ENCODE measurements around the gene HPSE2.
A peak's percentile ranks its signal among the peaks of the same experiment; 100 is the strongest.

The HPSE2 gene

DNA sequence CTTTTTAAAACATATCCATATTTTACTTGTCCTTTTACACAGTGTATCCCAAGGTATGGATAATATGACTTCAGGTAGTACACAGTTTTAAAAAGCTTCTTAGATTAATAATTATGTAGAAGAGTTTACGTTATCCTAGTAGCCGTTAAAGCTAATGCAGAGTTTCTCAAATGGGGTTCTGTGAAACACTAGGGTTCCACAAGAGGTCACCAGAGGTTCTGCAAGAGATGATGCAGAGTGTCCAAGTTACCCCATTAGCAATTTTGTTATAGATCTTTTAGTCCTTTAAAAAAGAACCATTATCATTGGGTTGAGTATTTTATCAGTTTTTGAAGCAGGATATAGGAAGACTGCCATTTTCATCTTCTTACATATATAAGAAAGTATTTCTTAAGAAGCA, 490.0 kb downstream of the HPSE2 start:
- DNase-seq (ENCODE audit: low read depth), result peak; percentile 1
- TF ChIP-seq CTCF (IDR thresholded peaks at IDR 0.05; ENCODE audit: low read depth, low read length, missing control alignments), result peak; percentile 12
- no peak overlapping the region for H3K4me3 ChIP-seq (ENCODE audit: low read depth, low read length)

DNA sequence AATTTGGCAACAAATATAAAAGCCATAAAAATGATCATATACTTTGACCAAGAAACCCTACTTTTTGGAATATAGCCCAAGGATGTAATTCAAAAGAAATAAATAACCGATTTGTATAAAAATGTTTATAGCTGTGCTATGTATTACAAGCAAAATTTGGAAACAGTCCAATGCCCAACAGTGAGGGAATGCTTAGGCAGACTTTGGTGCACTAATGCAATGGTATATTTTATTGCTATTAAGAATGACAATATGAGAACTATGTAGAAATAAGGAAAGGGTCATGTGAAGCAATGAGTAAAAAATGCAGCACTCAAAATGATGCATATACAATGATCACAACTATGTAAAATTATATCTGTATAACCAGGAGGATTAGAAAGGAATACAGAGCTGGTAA, 515.1 kb downstream of the HPSE2 start:
- DNase-seq (ENCODE audit: low read depth), result no peak
- H3K4me3 ChIP-seq (ENCODE audit: low read depth, low read length), result no peak overlapping the region
- TF ChIP-seq CTCF (IDR thresholded peaks at IDR 0.05; ENCODE audit: low read depth, low read length, missing control alignments), result no peak

GRCh38 chr10:98713586-98713985, 522.1 kb downstream of the HPSE2 start:
- H3K4me3 ChIP-seq (ENCODE audit: low read depth, low read length), result no peak overlapping the region
- DNase-seq (ENCODE audit: low read depth), result no peak
- no peak for TF ChIP-seq CTCF (IDR thresholded peaks at IDR 0.05; ENCODE audit: low read depth, low read length, missing control alignments)

GRCh38 chr10:98696516-98696915, 539.1 kb downstream of the HPSE2 start:
- no peak for TF ChIP-seq CTCF (IDR thresholded peaks at IDR 0.05; ENCODE audit: low read depth, low read length, missing control alignments)
- H3K4me3 ChIP-seq (ENCODE audit: low read depth, low read length), result no peak overlapping the region
- no peak for DNase-seq (ENCODE audit: low read depth)

DNA sequence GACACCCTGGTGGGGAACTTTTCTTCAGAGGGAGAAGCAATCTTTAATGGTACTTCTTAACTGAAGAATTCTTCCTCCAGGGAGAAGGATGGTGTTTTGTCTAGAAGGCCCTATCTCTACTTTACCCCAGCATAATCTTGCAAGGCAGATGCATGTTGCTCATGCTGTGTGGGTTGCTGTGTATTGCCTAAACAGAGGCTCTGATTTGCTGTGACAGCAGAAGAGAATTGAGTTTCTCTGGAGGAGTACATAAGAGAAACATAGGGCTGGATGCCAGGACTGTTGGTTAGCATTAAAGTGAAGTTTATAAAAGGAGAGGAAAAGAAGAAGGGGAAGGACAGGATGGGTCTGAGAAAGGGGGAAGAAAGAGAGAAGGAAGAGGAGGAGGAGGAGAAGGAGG, 540.8 kb downstream of the HPSE2 start:
- TF ChIP-seq CTCF (IDR thresholded peaks at IDR 0.05; ENCODE audit: low read depth, low read length, missing control alignments), result no peak
- H3K4me3 ChIP-seq (ENCODE audit: low read depth, low read length), result no peak overlapping the region
- DNase-seq (ENCODE audit: low read depth), result no peak

- no peak overlapping the region for H3K4me3 ChIP-seq (ENCODE audit: low read depth, low read length)
- DNase-seq (ENCODE audit: low read depth), result no peak
- TF ChIP-seq CTCF (IDR thresholded peaks at IDR 0.05; ENCODE audit: low read depth, low read length, missing control alignments), result no peak
These were observed 541.6 kb downstream of the HPSE2 start for GRCh38 chr10:98694014-98694413.

DNA sequence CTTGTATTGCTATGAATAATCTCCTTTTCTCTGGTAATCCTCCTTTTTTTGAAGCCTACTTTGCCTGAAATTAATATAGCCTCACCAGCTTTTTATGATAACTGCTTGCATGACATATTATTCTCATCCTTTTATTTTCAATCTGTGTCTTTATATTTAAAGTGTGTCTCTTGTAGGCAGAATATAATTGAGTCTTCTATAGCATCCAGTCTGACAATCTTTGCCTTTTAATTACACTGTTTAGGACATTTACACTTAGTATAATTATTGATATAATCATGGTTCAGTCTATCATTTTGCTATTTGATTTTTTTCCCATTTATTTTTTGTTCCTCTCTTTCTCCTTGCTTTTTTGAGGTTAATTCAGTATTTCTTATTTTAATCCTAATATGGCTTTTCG, 548.0 kb downstream of the HPSE2 start:
- no peak overlapping the region for H3K4me3 ChIP-seq (ENCODE audit: low read depth, low read length)
- DNase-seq (ENCODE audit: low read depth), result no peak
- TF ChIP-seq CTCF (IDR thresholded peaks at IDR 0.05; ENCODE audit: low read depth, low read length, missing control alignments), result no peak
